ENCODE data around the gene SRP14. TPM values are rescaled to one million over a fixed set of nuclear protein-coding genes. Genes with fewer than 3 reads are reported as not detected.
"Not testable (repeated sequence)": the region's sequence is repeated elsewhere in the genome, so short reads cannot be mapped to it uniquely, and the experiment has no call there.

Gene SRP14
- total RNA-seq, 1 donor from 2014 or later: 153 TPM

- DNase-seq (ENCODE audit: low spot score): no peak
Measured at GRCh38 chr15:40051616-40052415, 12.8 kb upstream of the SRP14 start.

DNA sequence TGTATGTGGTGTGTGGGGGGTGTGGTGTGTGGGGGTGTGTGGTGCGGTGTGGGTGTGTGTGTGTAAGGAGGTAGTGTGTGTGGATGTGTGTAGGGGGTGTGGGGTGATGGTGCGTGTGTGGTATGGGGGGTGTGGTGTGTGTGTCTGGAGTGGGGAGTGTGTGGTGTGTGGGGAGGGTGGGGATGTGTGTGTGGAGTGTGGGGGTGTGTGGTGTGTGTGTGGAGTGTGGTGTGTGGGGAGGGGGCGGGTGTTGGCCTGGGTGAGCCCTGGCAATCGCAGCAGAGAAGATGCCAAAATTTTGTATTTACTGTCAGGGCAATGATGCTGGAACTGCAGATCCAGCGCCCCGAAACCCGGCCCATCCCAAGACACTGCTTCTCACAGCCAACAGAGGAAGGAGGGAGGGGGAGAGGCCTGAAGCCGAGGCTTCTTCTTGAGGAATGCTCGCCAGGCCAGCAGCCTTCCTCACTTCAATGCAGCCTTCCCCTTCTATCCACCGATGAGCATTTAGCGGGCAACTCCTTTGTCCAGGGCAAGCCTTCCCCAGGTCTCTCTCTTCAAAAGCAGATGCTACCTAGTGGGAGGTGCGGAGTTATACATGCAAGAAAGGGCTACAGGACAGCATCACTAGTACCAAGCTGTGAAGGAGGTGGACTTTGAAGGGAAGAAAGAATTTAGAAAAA, 11.9 kb upstream of the SRP14 start:
- DNase-seq (ENCODE audit: low spot score): peak; percentile 59

- DNase-seq (ENCODE audit: low spot score): no peak
Measured at GRCh38 chr15:40048926-40049475, 10.0 kb upstream of the SRP14 start.

DNA sequence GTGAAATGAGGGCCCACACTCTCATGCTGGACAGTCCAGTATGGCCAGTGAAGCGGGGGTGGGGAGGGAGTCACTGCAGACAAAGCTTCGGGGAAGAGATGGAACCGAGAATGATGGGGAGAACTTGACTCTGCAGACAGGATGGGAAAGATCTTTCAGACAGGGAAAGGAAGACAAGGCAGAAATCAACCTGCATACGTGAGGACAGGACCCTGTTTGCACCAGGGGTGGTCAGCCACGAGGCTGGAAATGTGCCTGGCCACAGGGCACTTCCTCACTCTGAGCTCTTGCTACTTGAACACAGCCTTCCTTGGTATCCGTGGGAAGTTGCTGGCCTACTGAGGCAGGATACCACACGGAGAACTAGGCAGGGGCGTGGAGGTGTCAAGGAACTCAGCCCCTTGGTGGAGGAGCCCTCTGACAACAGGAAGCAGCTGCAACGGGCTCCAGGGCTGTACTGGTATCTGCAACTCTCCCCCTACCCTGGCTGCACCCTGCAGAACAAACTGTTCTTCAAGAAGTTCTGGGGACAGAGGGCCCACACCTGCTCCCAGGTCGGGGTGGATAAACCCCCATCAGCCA, 9.3 kb upstream of the SRP14 start:
- DNase-seq (ENCODE audit: low spot score): no peak

- peak; percentile 46 for DNase-seq (ENCODE audit: low spot score)
Measured at GRCh38 chr15:40047415-40048210, 8.6 kb upstream of the SRP14 start.

DNA sequence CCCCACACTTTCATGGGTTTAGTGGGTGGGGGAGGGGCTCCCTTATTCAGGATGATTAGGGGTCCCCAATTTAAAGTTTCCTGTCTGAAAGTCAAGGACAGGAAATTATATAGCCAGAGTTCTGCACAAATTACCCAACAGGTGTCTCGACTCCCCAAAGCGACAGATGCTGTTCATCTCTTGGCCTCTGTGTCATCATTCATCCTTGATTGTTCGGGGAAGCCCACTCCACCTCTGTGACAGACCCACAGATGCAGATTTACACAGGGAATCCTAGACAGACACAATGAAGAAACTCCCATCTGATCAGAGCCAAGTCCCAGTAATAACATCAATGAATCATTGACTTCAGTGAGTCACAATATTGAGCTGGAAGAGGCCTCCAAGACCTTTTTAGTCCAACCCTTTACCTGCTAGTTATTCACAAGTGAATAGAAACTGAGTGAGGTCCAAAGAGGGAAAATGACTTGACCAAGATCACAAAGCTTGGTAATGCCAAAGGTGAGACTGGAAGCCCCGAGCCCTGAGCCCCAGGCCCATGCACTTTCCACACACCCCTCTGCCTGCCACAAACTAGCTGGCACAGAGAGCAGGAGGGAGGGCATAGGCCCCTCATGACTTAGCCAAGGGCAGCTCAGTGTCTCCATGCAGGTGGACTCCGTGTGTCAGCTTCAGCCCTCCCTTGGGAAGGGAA, 7.9 kb upstream of the SRP14 start:
- DNase-seq (ENCODE audit: low spot score): no peak

GRCh38 chr15:40045572-40046217, 6.7 kb upstream of the SRP14 start:
- DNase-seq (ENCODE audit: low spot score): no peak

DNA sequence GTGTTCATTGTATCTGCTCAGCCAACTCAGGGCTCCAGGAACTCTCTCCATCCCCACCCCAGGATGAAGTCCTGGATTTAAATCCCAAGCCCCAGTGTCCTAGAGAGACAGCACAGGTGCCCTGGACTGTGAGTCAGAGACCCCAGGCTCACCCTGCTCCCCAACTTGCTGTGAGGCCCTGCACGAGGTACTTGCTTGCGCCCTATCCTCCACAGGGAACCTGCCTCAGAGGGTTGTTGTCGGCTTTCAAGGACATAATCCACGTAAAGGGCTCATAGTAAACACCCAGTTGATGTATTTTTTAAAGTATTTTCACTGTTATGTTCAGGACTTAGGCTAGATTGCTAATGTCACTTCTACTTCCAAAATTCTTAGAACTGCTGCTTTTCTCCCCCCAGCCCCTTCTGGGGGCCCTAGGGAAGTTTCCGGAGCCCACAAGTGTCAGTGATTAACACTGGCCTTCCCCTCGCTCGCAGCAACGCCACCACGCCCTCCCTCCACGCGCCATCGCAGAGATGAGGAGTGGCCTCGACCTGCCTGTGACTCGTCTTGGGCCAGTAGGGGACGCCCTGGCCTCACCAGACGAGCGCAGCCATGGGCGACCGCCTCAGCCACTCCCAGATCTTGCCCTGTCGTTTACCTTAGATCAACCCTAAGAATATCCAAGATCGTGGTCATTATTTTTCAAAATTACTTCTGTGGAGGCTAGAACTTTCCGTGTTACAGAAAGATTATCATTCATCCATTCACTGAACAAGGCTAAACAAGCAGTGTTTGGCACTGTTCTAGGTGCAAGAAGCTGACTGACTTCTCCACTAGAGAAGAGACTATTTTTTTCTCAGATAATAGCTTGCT, 6.0 kb upstream of the SRP14 start:
- DNase-seq (ENCODE audit: low spot score): peak; percentile 91

DNA sequence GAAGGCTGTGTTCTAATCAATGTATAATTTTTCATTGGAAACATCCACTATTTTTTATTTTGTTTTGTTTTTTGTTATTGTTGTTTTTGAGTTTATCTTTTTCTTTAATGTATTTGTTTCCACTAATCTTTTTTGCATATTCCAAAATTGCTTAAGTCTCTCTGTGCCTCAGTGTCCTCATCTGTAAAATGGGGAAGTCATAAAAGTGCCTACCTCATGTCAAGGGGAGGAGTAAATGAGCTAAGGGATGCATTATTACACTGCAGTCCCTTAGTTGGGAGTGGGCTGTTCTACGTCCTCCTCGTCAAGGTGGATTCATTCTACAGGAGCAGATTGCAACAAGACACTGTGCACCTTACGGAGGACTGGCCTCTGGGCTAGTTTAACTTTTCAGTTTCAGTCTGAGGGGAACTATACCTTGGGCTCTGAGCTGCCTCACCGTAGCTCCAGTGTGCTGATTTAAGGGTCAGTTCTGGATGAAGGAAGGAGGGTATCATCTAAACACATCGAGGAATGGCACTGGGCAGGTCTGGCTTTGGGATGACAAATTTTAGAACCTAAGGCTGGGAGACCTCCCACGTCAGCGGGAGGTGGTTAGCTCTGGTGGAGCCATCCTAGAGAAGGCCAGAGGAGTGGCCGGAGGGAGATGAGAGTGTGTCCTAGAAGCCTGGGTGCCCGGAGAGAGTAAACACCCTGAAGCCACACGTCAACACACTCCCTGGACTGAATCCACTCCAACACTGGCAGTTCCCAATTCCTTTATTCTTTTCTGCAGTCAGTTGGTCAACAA, 5.1 kb upstream of the SRP14 start:
- DNase-seq (ENCODE audit: low spot score): no peak

DNA sequence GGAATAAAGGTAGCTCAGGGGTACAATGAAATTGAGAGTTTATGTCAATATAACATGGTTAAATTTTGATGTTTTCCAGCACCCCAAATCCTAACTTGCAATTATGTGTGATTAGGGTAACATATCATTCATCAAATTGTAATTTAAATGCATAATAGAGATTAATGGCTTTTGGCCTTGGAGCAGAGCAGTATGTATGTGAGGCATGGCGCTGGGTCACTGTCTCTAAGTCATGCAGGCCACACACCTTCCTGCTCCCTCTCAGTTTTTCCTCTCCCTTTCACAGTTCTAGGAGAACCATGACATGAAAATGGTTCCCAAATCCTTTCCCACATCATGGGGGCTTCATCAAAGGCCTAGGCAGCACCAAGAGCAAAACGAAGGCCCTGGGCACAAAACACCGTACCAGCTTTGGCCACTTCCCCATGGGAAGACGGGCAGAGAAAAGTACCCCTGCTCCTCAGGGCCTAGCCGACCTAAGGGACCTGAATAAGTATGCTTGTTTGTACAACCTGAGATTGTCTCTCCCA, 3.9 kb upstream of the SRP14 start:
- DNase-seq (ENCODE audit: low spot score): no peak

GRCh38 chr15:40040770-40041169, 1.8 kb upstream of the SRP14 start:
- no peak for DNase-seq (ENCODE audit: low spot score)

DNA sequence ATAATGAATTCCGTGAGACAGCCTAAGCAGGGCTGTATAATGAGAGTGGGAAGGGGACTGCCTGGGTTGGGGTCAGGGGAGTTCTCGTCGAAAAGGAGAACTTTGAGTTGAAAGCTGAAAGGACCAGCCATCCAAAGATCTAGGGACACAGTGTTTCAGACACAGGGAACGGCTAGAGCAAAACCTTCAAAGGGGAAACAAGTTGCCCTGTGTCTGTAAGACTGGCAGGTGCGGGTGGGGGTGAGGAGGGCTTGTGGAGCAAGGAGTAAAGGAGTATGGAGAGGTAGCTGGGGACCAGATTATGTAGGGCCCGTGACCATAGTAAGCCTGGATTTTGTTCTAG, 1.3 kb upstream of the SRP14 start:
- DNase-seq (ENCODE audit: low spot score): no peak

DNA sequence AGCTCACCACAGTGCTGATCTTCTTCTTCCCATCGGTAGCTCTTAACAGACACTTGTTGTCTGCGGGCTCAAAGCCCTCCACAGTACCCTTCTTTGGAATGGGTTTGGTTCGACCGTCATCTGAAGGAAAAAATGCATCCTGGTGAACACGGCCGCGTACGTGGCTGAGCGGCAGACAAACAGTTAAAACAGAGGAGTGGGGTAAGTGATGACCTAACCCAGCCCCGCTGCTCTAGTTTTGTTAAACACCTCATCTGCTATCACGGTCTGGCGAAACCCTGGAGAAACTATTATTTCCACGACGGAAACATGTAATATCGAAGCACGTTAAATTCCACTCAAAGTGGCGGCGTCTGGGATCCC, 725 bp downstream of the SRP14 start:
- no peak for DNase-seq (ENCODE audit: low spot score)

DNA sequence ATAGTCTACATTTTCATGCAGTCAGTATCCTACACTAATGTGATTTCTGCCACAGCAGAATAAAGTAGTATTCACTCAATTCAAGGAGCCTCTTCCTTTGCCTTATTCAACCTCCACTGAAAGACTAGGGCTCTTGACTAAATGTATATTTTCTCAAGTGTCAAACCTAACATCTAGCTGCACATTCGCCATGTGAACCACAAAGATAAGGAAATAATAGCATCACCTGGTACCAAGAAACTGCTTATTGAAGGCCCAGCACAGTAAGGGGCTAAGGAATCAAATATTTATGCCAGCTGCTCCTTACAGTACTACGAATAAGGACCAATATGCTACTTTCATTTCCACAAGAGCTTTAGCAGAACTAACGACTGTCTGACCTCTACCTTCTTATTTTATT, 1.3 kb downstream of the SRP14 start:
- DNase-seq (ENCODE audit: low spot score): no peak

- not testable (repeated sequence) for DNase-seq (ENCODE audit: low spot score)
Measured at GRCh38 chr15:40035182-40035581, 3.8 kb downstream of the SRP14 start.

DNA sequence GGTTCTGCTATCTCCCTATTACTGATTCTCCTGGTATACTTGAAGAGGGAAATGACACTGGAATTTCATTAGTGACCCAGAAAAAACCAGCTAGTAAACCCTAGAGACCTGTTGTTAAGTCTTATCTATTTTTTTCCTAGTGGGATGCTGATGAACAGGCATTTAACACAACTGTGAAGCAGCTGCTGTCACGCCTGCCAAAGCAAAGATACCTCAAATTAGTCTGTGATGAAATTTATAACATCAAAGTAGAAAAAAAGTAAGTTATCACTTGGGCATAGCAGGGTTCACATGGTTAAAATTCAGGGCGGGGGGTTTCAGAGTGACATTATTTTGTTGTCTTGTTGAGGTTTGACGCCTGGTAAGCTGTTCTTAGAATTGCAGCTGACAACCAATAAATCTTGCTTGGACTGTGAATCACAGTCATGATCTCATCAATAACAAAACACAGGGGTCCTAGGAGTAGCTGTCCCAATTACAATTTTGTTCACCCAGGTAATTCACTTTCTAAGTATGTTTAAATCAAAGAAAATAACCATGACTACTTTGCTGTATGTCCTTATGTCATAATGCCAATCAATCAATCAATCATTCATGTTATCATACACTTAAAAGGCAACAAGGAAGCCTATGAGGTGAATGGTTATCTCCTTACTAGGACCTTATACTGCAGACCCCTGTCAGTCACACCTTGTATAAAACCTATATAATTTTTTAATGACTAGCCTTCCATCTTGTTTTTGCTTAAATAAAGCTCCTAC, 4.6 kb downstream of the SRP14 start:
- DNase-seq (ENCODE audit: low spot score): no peak

DNA sequence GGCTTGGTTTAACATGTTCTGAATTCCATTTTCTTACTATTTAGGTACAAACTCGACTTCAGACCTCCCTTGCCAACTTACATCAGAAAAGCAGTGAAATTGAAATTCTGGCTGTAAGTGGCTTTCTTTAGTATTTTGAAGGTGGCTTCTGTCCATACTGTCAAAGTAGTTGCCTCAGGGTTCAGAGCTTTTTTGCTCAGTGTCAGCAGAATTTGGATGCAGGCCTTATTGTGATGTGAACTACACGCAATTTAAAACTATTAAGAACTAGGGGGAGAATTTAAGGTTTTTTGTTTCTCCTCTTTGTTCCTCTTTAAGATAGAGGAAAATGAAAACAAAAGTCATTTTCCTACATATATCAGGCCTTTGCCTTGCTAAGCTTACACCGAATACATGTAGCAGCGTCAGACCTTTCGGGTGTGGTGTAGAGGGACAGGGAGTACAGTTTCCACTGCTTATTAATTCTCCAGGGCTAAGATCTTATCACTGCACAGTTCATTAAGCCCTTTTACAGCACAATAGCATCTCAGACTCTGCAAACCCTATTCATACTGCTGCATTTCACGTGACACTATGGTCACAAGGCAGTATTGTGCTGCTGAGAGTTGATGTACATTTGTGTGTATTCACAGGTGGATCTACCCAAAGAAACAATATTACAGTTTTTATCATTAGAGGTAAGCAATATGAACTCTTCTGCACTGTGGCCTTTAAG, 6.7 kb downstream of the SRP14 start:
- DNase-seq (ENCODE audit: low spot score): no peak
